GM18909 (cell line): ENCODE data around the gene ITGB3BP.
A peak's percentile ranks its signal among the peaks of the same experiment; 100 is the strongest.
"Not testable (repeated sequence)": the region's sequence is repeated elsewhere in the genome, so short reads cannot be mapped to it uniquely, and the experiment has no call there.

ENCODE experiments used
- ATAC-seq: cut with Tn5 transposase; IDR thresholded peaks from one replicate; pipeline ENCODE4 v1.9.1; 2021; ENCODE audit warnings: mild to moderate bottlenecking; ENCODE audit not compliant: unreplicated experiment, poor library complexity

The ITGB3BP gene

GRCh38 chr1:63512584-63512983 lies 10.4 kb downstream of the ITGB3BP start:
- ATAC-seq, result no peak

- ATAC-seq, result no peak
Observed at GRCh38 chr1:63509718-63510117, 13.3 kb downstream of the ITGB3BP start.

DNA sequence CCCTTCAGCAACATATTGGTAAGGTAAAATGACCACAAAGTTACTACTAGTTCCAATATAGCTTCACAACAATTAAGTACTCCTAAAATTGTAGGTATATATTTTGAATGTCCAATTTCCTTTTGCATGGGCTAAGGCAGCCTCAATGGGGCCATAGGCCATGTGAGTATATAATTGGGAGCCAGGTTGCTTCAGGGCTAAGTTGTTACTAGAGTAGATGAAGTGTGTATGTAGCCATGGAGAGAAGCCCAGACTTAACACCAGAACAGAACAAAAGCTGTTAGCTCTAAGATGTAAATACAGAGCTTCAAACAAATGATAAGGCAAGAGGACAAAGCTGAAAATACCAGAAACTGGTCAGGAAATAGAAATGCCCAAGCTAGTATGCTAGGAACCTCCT lies 16.2 kb downstream of the ITGB3BP start:
- ATAC-seq, result no peak

DNA sequence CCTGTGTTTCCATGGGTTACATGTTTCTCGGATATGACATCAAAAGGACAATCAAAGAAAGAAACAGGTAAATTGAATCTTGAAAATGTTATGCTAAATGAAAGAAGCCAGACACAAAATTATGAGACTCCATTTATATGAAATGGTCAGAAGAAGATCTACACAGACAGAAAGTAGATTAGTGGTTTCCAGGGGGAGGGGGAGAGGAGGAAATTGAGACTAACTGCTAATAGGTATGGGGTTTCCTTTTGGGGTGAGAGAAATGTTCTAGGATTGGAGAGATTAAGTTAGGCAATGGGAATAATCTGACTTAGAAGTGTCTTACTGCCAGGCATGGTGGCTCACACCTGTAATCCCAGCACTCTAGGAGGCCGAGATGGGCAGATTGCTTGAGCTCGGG lies 21.8 kb downstream of the ITGB3BP start:
- ATAC-seq, result no peak

DNA sequence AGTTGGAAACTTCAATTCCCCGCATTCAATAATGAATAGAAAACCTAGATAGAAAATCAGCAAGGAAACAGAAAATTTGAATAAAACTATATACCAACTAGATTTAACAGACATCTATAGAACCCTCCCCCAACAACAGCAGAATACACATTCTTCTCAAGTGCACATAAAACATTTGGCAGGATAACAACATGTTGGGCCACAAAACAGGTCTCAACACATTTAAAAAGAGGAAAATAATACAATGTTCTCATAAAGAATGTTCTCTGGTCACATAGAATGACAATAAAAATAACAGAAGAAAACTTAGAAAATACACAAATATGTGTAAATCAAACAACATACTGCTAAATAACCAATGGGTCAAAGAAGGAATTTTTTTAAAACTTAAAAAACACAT lies 24.9 kb downstream of the ITGB3BP start:
- no peak for ATAC-seq

DNA sequence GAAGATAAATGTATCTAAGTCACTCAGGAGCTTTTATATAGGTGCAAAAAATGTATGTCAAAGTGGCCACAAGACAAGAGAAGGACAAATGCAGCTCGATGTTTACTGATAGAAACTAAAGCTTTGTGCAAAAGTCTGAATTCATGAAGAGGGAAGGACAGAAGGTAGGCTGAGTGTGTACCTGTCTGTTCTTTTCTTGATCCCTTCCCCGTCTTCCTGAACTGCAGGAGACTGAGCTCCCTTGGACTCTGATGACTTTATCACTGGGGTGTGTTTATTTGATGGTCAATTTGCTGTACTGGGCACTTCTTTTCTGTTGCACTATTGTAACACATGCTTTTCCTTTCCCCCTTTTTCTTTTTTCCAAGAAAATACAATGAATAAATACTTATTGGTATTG lies 25.4 kb downstream of the ITGB3BP start:
- no peak for ATAC-seq

DNA sequence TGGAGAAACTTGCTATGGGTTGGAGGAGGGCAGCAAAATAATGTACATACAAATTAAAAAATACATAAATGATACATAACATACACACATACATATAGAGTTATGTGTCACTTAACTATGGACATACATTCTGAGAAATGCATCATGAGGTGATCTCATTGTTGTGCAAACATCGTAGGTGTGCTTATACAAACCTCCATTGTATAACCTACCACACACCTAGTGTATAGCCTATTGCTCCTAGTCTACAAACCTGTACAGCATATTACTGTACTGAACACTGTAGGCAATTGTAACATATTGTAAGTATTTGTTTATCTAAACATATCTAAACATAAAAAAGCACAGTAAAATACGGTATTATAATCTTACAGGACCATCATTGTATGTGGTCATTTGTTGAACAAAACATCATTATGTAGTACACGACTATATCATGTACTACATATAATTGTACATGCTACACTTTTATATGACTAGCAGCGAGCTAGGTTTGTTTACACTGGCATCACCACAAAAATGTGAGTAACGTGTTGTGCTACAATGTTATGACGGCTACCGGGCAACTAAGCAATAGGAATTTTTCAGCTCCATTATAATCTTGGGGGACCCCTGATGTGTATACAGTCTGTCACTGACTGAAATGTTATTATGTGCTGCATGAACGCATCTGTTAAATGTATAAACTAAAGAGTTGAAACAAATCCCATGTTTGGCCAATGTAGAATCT lies 35.5 kb downstream of the ITGB3BP start:
- no peak for ATAC-seq

GRCh38 chr1:63486629-63487028 lies 36.4 kb downstream of the ITGB3BP start:
- no peak for ATAC-seq

GRCh38 chr1:63480057-63480456 lies 43.0 kb downstream of the ITGB3BP start:
- no peak for ATAC-seq

GRCh38 chr1:63475761-63476160 lies 47.3 kb downstream of the ITGB3BP start:
- no peak for ATAC-seq

- ATAC-seq, result not testable (repeated sequence)
Observed at GRCh38 chr1:63468683-63469082, 54.3 kb downstream of the ITGB3BP start.

DNA sequence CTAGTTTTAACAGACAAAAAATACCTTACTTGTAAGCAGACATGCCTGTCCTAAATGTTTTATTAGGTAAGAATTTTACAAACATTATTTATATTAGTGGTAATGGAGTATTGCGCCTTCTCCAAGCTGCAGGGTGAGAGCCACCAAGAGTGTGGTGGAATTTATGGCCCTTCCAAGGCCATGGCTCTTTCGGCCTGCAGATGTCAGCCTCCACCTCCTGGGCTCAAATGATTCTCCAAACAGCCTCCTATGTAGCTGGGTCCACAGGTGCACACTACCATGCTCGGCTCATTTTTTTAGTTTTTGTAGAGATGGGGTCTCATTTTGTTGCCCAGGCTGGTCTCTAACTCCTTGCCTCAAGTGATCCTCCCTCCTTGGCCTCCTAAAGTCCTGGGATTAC lies 56.3 kb downstream of the ITGB3BP start:
- no peak for ATAC-seq

GRCh38 chr1:63466181-63466580 lies 56.8 kb downstream of the ITGB3BP start:
- ATAC-seq, result no peak

- ATAC-seq, result no peak
Observed at GRCh38 chr1:63463248-63463647, 59.8 kb downstream of the ITGB3BP start.

- ATAC-seq, result no peak
Observed at GRCh38 chr1:63461661-63462230, 61.3 kb downstream of the ITGB3BP start.

DNA sequence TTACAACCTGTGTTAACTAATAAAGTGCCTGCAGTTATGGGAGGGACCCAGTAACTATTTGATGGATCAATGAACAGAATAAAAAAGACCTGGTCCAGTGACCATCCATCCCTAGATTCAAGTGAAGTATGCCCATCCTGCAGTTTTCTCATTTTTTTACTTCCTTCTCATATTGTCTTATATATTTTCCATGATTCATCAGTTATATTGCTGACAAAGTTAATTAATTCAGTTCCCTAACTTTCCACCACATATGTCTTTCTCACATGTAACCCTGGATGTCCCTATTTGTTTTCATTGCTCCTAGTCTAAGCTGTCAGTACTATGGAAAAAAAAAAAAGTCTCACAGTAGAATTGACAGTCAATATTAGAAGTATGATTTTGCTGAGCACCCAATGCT lies 64.3 kb downstream of the ITGB3BP start:
- no peak for ATAC-seq

DNA sequence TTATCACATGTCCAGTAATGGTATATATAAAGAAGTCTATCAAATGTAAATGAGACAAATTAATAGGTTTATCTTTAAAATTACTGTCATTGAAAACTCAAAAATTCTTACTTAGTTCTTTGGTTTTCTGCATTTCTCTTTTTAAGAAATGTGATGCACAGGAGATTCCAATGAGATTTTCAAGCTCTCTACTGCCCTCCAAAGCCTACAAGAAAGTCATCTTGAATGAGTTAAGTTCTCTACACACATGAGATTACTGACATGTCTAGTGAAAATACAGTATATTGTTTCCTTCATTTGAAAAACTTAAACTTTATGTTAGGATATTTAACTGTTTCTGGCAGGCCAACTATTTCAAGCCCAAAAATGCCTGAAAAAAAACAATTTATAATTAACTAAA lies 68.8 kb downstream of the ITGB3BP start:
- no peak for ATAC-seq

DNA sequence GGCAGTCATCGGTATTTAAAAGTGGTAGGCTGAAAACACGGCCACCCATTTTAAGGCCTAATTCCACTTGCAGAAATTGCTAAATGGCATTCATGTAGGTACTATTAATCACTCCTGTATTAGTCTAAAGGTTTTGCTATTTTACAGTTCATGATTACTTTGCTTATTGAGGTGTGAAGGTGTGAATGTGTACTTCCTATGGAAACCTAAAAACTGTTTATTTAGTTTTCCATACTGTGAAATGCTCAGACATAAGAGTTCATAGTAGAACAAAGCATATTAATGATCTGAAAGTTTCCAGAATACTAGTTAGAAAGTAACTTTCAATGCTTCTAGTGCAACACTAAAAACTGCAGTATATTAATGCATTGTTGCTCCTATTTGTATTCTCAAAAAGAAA lies 69.8 kb downstream of the ITGB3BP start:
- peak; percentile 54 for ATAC-seq

DNA sequence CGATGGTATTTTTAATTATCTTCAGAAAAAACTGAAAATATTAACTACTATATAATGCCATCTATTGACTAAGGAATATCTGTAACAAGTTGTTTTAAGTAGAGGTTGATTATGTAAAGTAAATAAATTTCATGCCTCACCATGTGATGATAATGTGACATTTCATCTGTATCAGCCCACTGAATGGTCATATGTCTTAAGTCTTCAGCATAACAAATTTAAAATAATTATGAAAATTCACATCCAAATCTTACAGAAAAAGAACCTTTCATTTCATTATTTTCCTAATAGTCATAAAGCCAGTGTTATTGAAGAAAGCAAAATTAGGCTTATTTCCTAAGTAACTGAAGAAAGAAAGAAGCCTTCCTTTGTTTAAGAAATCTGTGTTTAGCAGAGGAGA lies 72.6 kb downstream of the ITGB3BP start:
- ATAC-seq, result no peak

DNA sequence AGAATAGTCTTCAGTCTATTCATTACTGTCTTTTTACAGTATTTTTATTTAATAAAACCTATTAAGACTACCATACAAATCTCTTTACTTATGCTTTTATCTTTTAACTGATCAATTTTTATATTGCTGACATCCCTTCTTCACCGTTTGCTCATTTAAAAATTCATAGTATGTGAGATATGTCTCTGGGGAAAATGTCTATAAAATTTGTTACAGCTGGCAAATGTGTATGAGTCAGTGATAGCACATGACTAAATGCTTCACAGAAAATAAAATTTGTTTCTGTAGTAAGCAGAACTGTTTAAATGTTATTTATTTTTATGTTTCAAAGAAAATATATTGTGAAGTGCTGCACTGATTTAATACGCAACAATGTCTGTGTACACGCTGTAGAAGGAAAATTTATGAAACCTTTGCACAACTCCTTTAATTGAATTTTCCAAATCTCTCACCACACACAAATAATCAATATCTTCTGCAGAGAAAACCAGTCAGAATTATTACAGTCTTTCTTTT lies 74.2 kb downstream of the ITGB3BP start:
- ATAC-seq, result no peak

DNA sequence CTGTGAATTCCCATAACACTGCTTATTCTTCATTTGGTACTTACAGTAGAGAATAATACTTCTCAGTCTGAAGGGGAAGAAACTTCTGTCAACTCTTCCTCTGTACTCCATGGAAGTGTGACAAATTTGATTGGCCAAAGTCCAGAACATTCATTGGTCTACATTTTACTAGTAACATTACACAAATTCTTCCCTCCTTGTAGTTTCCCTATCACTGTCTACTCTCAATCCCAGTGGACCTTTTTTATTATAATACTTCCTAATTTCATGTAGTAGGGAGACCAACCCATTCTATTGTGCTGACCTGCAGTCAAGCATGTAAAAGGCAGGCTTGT lies 80.9 kb downstream of the ITGB3BP start:
- no peak for ATAC-seq

- ATAC-seq, result no peak
Observed at GRCh38 chr1:63435161-63435560, 87.9 kb downstream of the ITGB3BP start.
